ENCODE measurements around the gene DSCAM.

Gene DSCAM

DNA sequence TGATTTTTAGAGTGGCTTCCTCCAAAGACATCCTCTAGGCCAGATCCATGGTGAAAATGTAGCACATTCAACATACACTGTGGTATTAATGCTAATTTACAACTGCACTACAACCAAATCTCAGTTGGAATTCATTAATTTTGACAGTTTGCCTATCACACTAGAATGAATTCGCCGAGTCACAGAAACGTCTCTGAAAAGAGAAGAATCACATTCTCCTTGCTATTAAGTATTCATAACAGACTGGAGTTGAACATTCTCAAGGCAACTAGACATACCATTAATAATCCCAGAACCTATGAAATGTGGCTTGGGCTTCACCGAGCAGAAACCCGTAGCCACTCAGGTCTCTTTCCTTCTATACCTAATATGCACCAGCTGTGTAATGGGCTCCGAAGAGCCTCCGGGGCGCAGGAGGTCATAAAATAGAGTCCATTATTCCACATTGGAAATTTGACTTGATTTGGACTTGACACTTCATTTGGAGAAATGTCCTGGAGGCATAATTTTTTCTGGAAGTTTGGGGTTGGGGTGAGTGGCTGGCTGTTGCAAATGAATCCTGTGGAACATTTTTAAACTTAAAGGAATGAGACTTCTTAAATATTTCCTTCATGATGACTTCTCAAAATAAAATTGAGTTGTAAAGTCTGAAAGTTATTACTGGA, 117.1 kb downstream of the DSCAM start:
- Histone ChIP-seq H3K79me2 (ENCODE audit: insufficient read depth, low read length) (no peaks in the 10 kb centered on the region), H3F3A (ENCODE audit: insufficient read depth, low read length) (no peaks in the 10 kb centered on the region), H3K27me3 (ENCODE audit: insufficient read depth, low read length) (no peaks in the 10 kb centered on the region), H3K9me2 (ENCODE audit: low read depth, low read length) (no peaks in the 10 kb centered on the region), H2AFZ (ENCODE audit: low read length) (no peak overlapping the region), H3K9me3 (ENCODE audit: low read length) (no peaks in the 10 kb centered on the region), H3K4me3 (ENCODE audit: low read depth, low read length, poor library complexity, severe bottlenecking) (no peak overlapping the region), H3K36me3 (ENCODE audit: insufficient read depth, low read length) (no peaks in the 10 kb centered on the region), H3K27ac (ENCODE audit: low read depth, low read length, poor library complexity, severe bottlenecking) (no peak overlapping the region), H4K20me1 (ENCODE audit: insufficient read depth, low read length) (no peaks in the 10 kb centered on the region), H3K4me2 (ENCODE audit: low read length) (no peak overlapping the region), H3K4me1 (ENCODE audit: insufficient read depth, low read length, severe bottlenecking) (no peaks in the 10 kb centered on the region), H3K9ac (ENCODE audit: low read length) (no peak overlapping the region)
- TF ChIP-seq EZH2 (IDR thresholded peaks at IDR 0.05; ENCODE audit: borderline replicate concordance, low read length) = no peak
- TF ChIP-seq, protein P1, sequence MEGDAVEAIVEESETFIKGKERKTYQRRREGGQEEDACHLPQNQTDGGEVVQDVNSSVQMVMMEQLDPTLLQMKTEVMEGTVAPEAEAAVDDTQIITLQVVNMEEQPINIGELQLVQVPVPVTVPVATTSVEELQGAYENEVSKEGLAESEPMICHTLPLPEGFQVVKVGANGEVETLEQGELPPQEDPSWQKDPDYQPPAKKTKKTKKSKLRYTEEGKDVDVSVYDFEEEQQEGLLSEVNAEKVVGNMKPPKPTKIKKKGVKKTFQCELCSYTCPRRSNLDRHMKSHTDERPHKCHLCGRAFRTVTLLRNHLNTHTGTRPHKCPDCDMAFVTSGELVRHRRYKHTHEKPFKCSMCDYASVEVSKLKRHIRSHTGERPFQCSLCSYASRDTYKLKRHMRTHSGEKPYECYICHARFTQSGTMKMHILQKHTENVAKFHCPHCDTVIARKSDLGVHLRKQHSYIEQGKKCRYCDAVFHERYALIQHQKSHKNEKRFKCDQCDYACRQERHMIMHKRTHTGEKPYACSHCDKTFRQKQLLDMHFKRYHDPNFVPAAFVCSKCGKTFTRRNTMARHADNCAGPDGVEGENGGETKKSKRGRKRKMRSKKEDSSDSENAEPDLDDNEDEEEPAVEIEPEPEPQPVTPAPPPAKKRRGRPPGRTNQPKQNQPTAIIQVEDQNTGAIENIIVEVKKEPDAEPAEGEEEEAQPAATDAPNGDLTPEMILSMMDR (IDR thresholded peaks at IDR 0.05; ENCODE audit: low read length) = no peak

GRCh38 chr21:40723966-40724365, 123.0 kb downstream of the DSCAM start:
- Histone ChIP-seq H3K79me2 (ENCODE audit: insufficient read depth, low read length) (no peaks in the 10 kb centered on the region), H3K36me3 (ENCODE audit: insufficient read depth, low read length) (no peaks in the 10 kb centered on the region), H3K9ac (ENCODE audit: low read length) (no peak overlapping the region), H3K27me3 (ENCODE audit: insufficient read depth, low read length) (no peaks in the 10 kb centered on the region), H2AFZ (ENCODE audit: low read length) (no peak overlapping the region), H3K9me3 (ENCODE audit: low read length) (no peaks in the 10 kb centered on the region), H3K27ac (ENCODE audit: low read depth, low read length, poor library complexity, severe bottlenecking) (no peak overlapping the region), H3K4me3 (ENCODE audit: low read depth, low read length, poor library complexity, severe bottlenecking) (no peak overlapping the region), H3K9me2 (ENCODE audit: low read depth, low read length) (no peaks in the 10 kb centered on the region), H3K4me1 (ENCODE audit: insufficient read depth, low read length, severe bottlenecking) (no peaks in the 10 kb centered on the region), H3F3A (ENCODE audit: insufficient read depth, low read length) (no peaks in the 10 kb centered on the region), H4K20me1 (ENCODE audit: insufficient read depth, low read length) (no peaks in the 10 kb centered on the region), H3K4me2 (ENCODE audit: low read length) (no peak overlapping the region)
- TF ChIP-seq EZH2 (IDR thresholded peaks at IDR 0.05; ENCODE audit: borderline replicate concordance, low read length) = no peak
- TF ChIP-seq, protein P1 (IDR thresholded peaks at IDR 0.05; ENCODE audit: low read length) = no peak

- TF ChIP-seq EZH2 (IDR thresholded peaks at IDR 0.05; ENCODE audit: borderline replicate concordance, low read length) = no peak
- no peaks in the 10 kb centered on the region for H3K4me1 ChIP-seq (ENCODE audit: insufficient read depth, low read length, severe bottlenecking)
- H3F3A ChIP-seq (ENCODE audit: insufficient read depth, low read length) = no peaks in the 10 kb centered on the region
- no peaks in the 10 kb centered on the region for H3K27me3 ChIP-seq (ENCODE audit: insufficient read depth, low read length)
- H4K20me1 ChIP-seq (ENCODE audit: insufficient read depth, low read length) = no peaks in the 10 kb centered on the region
- H3K4me2 ChIP-seq (ENCODE audit: low read length) = no peak overlapping the region
- H3K9me3 ChIP-seq (ENCODE audit: low read length) = no peaks in the 10 kb centered on the region
- H2AFZ ChIP-seq (ENCODE audit: low read length) = no peak overlapping the region
- H3K36me3 ChIP-seq (ENCODE audit: insufficient read depth, low read length) = no peaks in the 10 kb centered on the region
- H3K9me2 ChIP-seq (ENCODE audit: low read depth, low read length) = no peaks in the 10 kb centered on the region
- no peak overlapping the region for H3K9ac ChIP-seq (ENCODE audit: low read length)
- no peaks in the 10 kb centered on the region for H3K79me2 ChIP-seq (ENCODE audit: insufficient read depth, low read length)
- no peak overlapping the region for H3K4me3 ChIP-seq (ENCODE audit: low read depth, low read length, poor library complexity, severe bottlenecking)
- H3K27ac ChIP-seq (ENCODE audit: low read depth, low read length, poor library complexity, severe bottlenecking) = no peak overlapping the region
Observed at GRCh38 chr21:40723317-40723716, 123.6 kb downstream of the DSCAM start.

GRCh38 chr21:40719615-40720014, 127.3 kb downstream of the DSCAM start:
- no peak overlapping the region for H3K27ac ChIP-seq (ENCODE audit: low read depth, low read length, poor library complexity, severe bottlenecking)
- no peaks in the 10 kb centered on the region for H4K20me1 ChIP-seq (ENCODE audit: insufficient read depth, low read length)
- no peak overlapping the region for H3K4me3 ChIP-seq (ENCODE audit: low read depth, low read length, poor library complexity, severe bottlenecking)
- TF ChIP-seq, protein P1 (IDR thresholded peaks at IDR 0.05; ENCODE audit: low read length) = no peak
- H3F3A ChIP-seq (ENCODE audit: insufficient read depth, low read length) = no peaks in the 10 kb centered on the region
- no peaks in the 10 kb centered on the region for H3K79me2 ChIP-seq (ENCODE audit: insufficient read depth, low read length)
- H3K4me2 ChIP-seq (ENCODE audit: low read length) = no peak overlapping the region
- no peaks in the 10 kb centered on the region for H3K9me3 ChIP-seq (ENCODE audit: low read length)
- H3K9ac ChIP-seq (ENCODE audit: low read length) = no peak overlapping the region
- no peaks in the 10 kb centered on the region for H3K9me2 ChIP-seq (ENCODE audit: low read depth, low read length)
- no peaks in the 10 kb centered on the region for H3K27me3 ChIP-seq (ENCODE audit: insufficient read depth, low read length)
- H2AFZ ChIP-seq (ENCODE audit: low read length) = no peak overlapping the region
- H3K36me3 ChIP-seq (ENCODE audit: insufficient read depth, low read length) = no peaks in the 10 kb centered on the region
- H3K4me1 ChIP-seq (ENCODE audit: insufficient read depth, low read length, severe bottlenecking) = no peaks in the 10 kb centered on the region

Data from OCI-LY1 (cell line).